ENCODE results near the gene TFIP11.

The TFIP11 gene

GRCh38 chr22:26453812-26454500, 58.3 kb downstream of the TFIP11 start:
- Histone ChIP-seq H3K4me3 (replicated peaks; ENCODE audit: insufficient read depth, low read length) (no peak overlapping the region), H3K27me3 (ENCODE audit: insufficient read depth, poor library complexity, severe bottlenecking) (no peaks in the 10 kb centered on the region), H3K27ac (replicated peaks) (no peak overlapping the region)
- TF ChIP-seq SPI1 (IDR thresholded peaks at IDR 0.05; ENCODE audit: borderline replicate concordance, low read depth) (no peak), REST (IDR thresholded peaks at IDR 0.05; ENCODE audit: insufficient replicate concordance, low read depth) (no peak), GABPA (IDR thresholded peaks at IDR 0.05; ENCODE audit: low read depth) (no peak), CTCF (IDR thresholded peaks at IDR 0.05; ENCODE audit: insufficient read depth, low read length) (no peak), POLR2AphosphoS5 (IDR thresholded peaks at IDR 0.05; ENCODE audit: low read depth) (no peak)
- no peak for DNase-seq (ENCODE audit: low read depth in 1 of 2, low spot score in 1 of 2)

GRCh38 chr22:26453216-26453615, 59.1 kb downstream of the TFIP11 start:
- no peaks in the 10 kb centered on the region for H3K27me3 ChIP-seq (ENCODE audit: insufficient read depth, poor library complexity, severe bottlenecking)
- TF ChIP-seq REST (IDR thresholded peaks at IDR 0.05; ENCODE audit: insufficient replicate concordance, low read depth) (no peak), GABPA (IDR thresholded peaks at IDR 0.05; ENCODE audit: low read depth) (no peak), POLR2AphosphoS5 (IDR thresholded peaks at IDR 0.05; ENCODE audit: low read depth) (no peak), SPI1 (IDR thresholded peaks at IDR 0.05; ENCODE audit: borderline replicate concordance, low read depth) (no peak), CTCF (IDR thresholded peaks at IDR 0.05; ENCODE audit: insufficient read depth, low read length) (no peak)
- H3K4me3 ChIP-seq (replicated peaks; ENCODE audit: insufficient read depth, low read length), result no peak overlapping the region
- no peak for DNase-seq (ENCODE audit: low read depth in 1 of 2, low spot score in 1 of 2)
- H3K27ac ChIP-seq (replicated peaks), result no peak overlapping the region

- no peaks in the 10 kb centered on the region for H3K27me3 ChIP-seq (ENCODE audit: insufficient read depth, poor library complexity, severe bottlenecking)
- H3K4me3 ChIP-seq (replicated peaks; ENCODE audit: insufficient read depth, low read length), result no peak overlapping the region
- no peak overlapping the region for H3K27ac ChIP-seq (replicated peaks)
- DNase-seq (ENCODE audit: low read depth in 1 of 2, low spot score in 1 of 2), result no peak
- TF ChIP-seq CTCF (IDR thresholded peaks at IDR 0.05; ENCODE audit: insufficient read depth, low read length), result no peak
- no peak for TF ChIP-seq POLR2AphosphoS5 (IDR thresholded peaks at IDR 0.05; ENCODE audit: low read depth)
- TF ChIP-seq GABPA (IDR thresholded peaks at IDR 0.05; ENCODE audit: low read depth), result no peak
- no peak for TF ChIP-seq SPI1 (IDR thresholded peaks at IDR 0.05; ENCODE audit: borderline replicate concordance, low read depth)
- no peak for TF ChIP-seq REST (IDR thresholded peaks at IDR 0.05; ENCODE audit: insufficient replicate concordance, low read depth)
Observed at GRCh38 chr22:26452236-26453016, 59.8 kb downstream of the TFIP11 start.

All from HL-60 (cell line).